C4-2B (cell line): ENCODE measurements around the gene ST3GAL2.

ENCODE experiments used
- CTCF ChIP-seq: fragments of 450-650 bp; conservative IDR thresholded peaks from 2 replicates; pipeline ENCODE4 v1.5.1; 2017; ENCODE audit warnings: mild to moderate bottlenecking
- ZFX ChIP-seq: fragments of 450-650 bp; IDR thresholded peaks from 2 replicates; pipeline ENCODE4 v1.6.1; 2017

GRCh38 chr16:70392606-70393005 is 46.3 kb downstream of the ST3GAL2 start:
- no peak for TF ChIP-seq CTCF
- no peak for TF ChIP-seq ZFX
